Measurements from ENCODE around the gene BMP7.

- TF ChIP-seq POLR2AphosphoS5 (IDR thresholded peaks at IDR 0.05) = no peak
- no peak for TF ChIP-seq CTCF (IDR thresholded peaks at IDR 0.05)
- no peak for TF ChIP-seq POLR2A (IDR thresholded peaks at IDR 0.05)
- no peak for TF ChIP-seq EP300 (IDR thresholded peaks at IDR 0.05)
Observed at GRCh38 chr20:57210911-57211280, 55.5 kb downstream of the BMP7 start.
